ENCODE data around the gene TRPM6.

The TRPM6 gene

GRCh38 chr9:74824654-74825053 lies 63.1 kb downstream of the TRPM6 start:
- TF ChIP-seq, protein P1, sequence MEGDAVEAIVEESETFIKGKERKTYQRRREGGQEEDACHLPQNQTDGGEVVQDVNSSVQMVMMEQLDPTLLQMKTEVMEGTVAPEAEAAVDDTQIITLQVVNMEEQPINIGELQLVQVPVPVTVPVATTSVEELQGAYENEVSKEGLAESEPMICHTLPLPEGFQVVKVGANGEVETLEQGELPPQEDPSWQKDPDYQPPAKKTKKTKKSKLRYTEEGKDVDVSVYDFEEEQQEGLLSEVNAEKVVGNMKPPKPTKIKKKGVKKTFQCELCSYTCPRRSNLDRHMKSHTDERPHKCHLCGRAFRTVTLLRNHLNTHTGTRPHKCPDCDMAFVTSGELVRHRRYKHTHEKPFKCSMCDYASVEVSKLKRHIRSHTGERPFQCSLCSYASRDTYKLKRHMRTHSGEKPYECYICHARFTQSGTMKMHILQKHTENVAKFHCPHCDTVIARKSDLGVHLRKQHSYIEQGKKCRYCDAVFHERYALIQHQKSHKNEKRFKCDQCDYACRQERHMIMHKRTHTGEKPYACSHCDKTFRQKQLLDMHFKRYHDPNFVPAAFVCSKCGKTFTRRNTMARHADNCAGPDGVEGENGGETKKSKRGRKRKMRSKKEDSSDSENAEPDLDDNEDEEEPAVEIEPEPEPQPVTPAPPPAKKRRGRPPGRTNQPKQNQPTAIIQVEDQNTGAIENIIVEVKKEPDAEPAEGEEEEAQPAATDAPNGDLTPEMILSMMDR (IDR thresholded peaks at IDR 0.05): no peak
- Histone ChIP-seq H3K27me3 (no peaks in the 10 kb centered on the region), H3K27ac (no peak overlapping the region), H3K4me3 (ENCODE audit: low read depth in 1 of 2, low read length in 1 of 2) (no peak overlapping the region), H3K36me3 (peaks cover 65% of the 10 kb centered on the region), H3K9me3 (no peaks in the 10 kb centered on the region), H3K4me1 (ENCODE audit: control insufficient read depth in 1 of 2, insufficient read depth in 1 of 2, low read depth in 1 of 2, low read length in 1 of 2) (no peaks in the 10 kb centered on the region)

DNA sequence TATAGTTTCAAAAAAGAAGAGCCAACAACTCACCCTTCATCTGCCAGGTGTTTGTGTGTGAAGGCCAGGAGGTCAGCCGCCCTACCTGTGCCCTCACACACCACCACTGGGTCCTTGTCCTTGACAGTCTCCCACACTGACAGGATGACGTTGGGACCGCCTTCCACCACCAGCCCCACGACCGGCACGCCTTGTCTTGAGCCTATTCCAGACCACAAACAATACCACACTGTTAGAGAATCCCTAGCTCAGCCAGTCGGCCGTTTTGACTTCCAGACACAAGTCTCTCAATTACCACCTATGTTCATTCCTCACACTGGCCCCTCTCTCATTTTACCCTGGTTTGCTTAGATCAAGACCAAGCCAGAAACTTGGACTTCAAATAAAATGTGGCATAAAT lies 66.1 kb downstream of the TRPM6 start:
- no peak overlapping the region for H3K27ac ChIP-seq
- no peaks in the 10 kb centered on the region for H3K9me3 ChIP-seq
- TF ChIP-seq, protein P1 (IDR thresholded peaks at IDR 0.05): no peak
- no peak overlapping the region for H3K4me3 ChIP-seq (ENCODE audit: low read depth in 1 of 2, low read length in 1 of 2)
- no peaks in the 10 kb centered on the region for H3K27me3 ChIP-seq
- peaks cover 67% of the 10 kb centered on the region for H3K36me3 ChIP-seq
- no peaks in the 10 kb centered on the region for H3K4me1 ChIP-seq (ENCODE audit: control insufficient read depth in 1 of 2, insufficient read depth in 1 of 2, low read depth in 1 of 2, low read length in 1 of 2)

- Histone ChIP-seq H3K27me3 (no peaks in the 10 kb centered on the region), H3K4me1 (ENCODE audit: control insufficient read depth in 1 of 2, insufficient read depth in 1 of 2, low read depth in 1 of 2, low read length in 1 of 2) (no peaks in the 10 kb centered on the region), H3K27ac (no peak overlapping the region), H3K9me3 (no peaks in the 10 kb centered on the region), H3K36me3 (peaks cover 86% of the 10 kb centered on the region), H3K4me3 (ENCODE audit: low read depth in 1 of 2, low read length in 1 of 2) (no peak overlapping the region)
- TF ChIP-seq, protein P1 (IDR thresholded peaks at IDR 0.05): no peak
Measured at GRCh38 chr9:74817816-74818215, 69.9 kb downstream of the TRPM6 start.

GRCh38 chr9:74817281-74817810 lies 70.4 kb downstream of the TRPM6 start:
- Histone ChIP-seq H3K36me3 (peaks cover 90% of the 10 kb centered on the region), H3K4me3 (ENCODE audit: low read depth in 1 of 2, low read length in 1 of 2) (no peak overlapping the region), H3K27me3 (no peaks in the 10 kb centered on the region), H3K9me3 (no peaks in the 10 kb centered on the region), H3K4me1 (ENCODE audit: control insufficient read depth in 1 of 2, insufficient read depth in 1 of 2, low read depth in 1 of 2, low read length in 1 of 2) (no peaks in the 10 kb centered on the region), H3K27ac (no peak overlapping the region)
- TF ChIP-seq, protein P1 (IDR thresholded peaks at IDR 0.05): no peak

GRCh38 chr9:74810200-74810599 lies 77.5 kb downstream of the TRPM6 start:
- peaks cover 3% of the 10 kb centered on the region for H3K9me3 ChIP-seq
- no peaks in the 10 kb centered on the region for H3K27me3 ChIP-seq
- H3K4me1 ChIP-seq (ENCODE audit: control insufficient read depth in 1 of 2, insufficient read depth in 1 of 2, low read depth in 1 of 2, low read length in 1 of 2): no peaks in the 10 kb centered on the region
- H3K27ac ChIP-seq: no peak overlapping the region
- no peak overlapping the region for H3K4me3 ChIP-seq (ENCODE audit: low read depth in 1 of 2, low read length in 1 of 2)
- TF ChIP-seq, protein P1 (IDR thresholded peaks at IDR 0.05): no peak
- peaks cover 86% of the 10 kb centered on the region for H3K36me3 ChIP-seq

- H3K36me3 ChIP-seq: peaks cover 70% of the 10 kb centered on the region
- H3K4me3 ChIP-seq (ENCODE audit: low read depth in 1 of 2, low read length in 1 of 2): no peak overlapping the region
- H3K4me1 ChIP-seq (ENCODE audit: control insufficient read depth in 1 of 2, insufficient read depth in 1 of 2, low read depth in 1 of 2, low read length in 1 of 2): no peaks in the 10 kb centered on the region
- no peaks in the 10 kb centered on the region for H3K27me3 ChIP-seq
- no peaks in the 10 kb centered on the region for H3K9me3 ChIP-seq
- TF ChIP-seq, protein P1 (IDR thresholded peaks at IDR 0.05): no peak
- H3K27ac ChIP-seq: no peak overlapping the region
Measured at GRCh38 chr9:74804018-74804385, 83.7 kb downstream of the TRPM6 start.
